HCT116 (cell line): ENCODE data around the gene NMNAT3. TPM values are rescaled to one million over a fixed set of nuclear protein-coding genes. Genes with fewer than 3 reads are reported as not detected.

ENCODE experiments used
- ATAC-seq: fragments of 200-7000 bp; cut with Tn5 transposase; 2 replicates; pipeline ENCODE4 v1.9.1; 2020; ENCODE audit warnings: mild to moderate bottlenecking, moderate library complexity
- BruUV-seq: library from RNA; stranded (reverse); fragments of 400-500 nt; replicated peaks from 2 replicates; lab custom pipeline; 2021; lab: Mats Ljungman, UMichigan
- CTCF ChIA-PET: fragments of 300-600 bp; sonication (Branson Sonifier 250); formaldehyde crosslinking; loops from one replicate; lab custom pipeline; 2021; ENCODE audit warnings: antibody characterized with exemption; lab: Charles Lee
- POLR2A ChIA-PET: fragments of 300-600, 350-600 bp; sonication (Branson Sonifier 250); formaldehyde crosslinking; loops from one replicate; lab custom pipeline; 2021; ENCODE audit warnings: antibody characterized with exemption; lab: Charles Lee
- RAD21 ChIA-PET, 2 experiments: fragments of 300-600 bp; sonication (Branson Sonifier 250); formaldehyde crosslinking; loops; one replicate each; lab custom pipeline; 2023; ENCODE audit warnings: low total read pairs in 2 of 2; ENCODE audit not compliant: uncharacterized antibody in 2 of 2, unreplicated experiment in 2 of 2, low non-redundant PET in 1 of 2; lab: Charles Lee
- DNase-seq: peaks from one replicate; pipeline ENCODE4 v3.0.0-alpha.2; 2010; ENCODE audit warnings: low read depth, low spot score
- H2AFZ ChIP-seq: fragments of 200-600 bp; shearing (Covaris generic), sonication (generic); 2 replicates; pipeline ENCODE4 v1.6.1; 2017; ENCODE audit warnings: low read depth, mixed run types, mixed read lengths, antibody characterized with exemption, low read length; ENCODE audit not compliant: poor library complexity, severe bottlenecking
- H3K27ac ChIP-seq: 2 replicates; pipeline ENCODE4 v1.5.1; 2012; ENCODE audit warnings: low read depth, low read length
- H3K27me3 ChIP-seq: fragments of 200-600 bp; sonication (generic); 2 replicates; pipeline ENCODE4 v1.6.1; 2016; ENCODE audit warnings: mixed run types, low read length, mixed read lengths; ENCODE audit not compliant: insufficient read depth
- H3K36me3 ChIP-seq, 2 experiments: fragments of 200-500 bp in 1 of 2; fragments of 200-600 bp in 1 of 2; sonication (Bioruptor generic) in 1 of 2; sonication (generic) in 1 of 2; 2 replicates each; pipeline versions ENCODE4 v1.5.1 to v1.6.1; 2014 to 2016; ENCODE audit warnings: low read length in 2 of 2, inconsistent platforms in 1 of 2, mixed read lengths in 1 of 2, mixed run types in 1 of 2; ENCODE audit not compliant: insufficient read depth in 2 of 2, control insufficient read depth in 1 of 2
- H3K4me1 ChIP-seq, 2 experiments: fragments of 200-600 bp in 1 of 2; sonication (generic) in 1 of 2; 2 replicates each; pipeline versions ENCODE4 v1.5.1 to v1.6.1; 2012 to 2017; ENCODE audit warnings: low read length in 2 of 2, inconsistent platforms in 1 of 2, mild to moderate bottlenecking in 1 of 2, mixed read lengths in 1 of 2, mixed run types in 1 of 2, moderate library complexity in 1 of 2; ENCODE audit not compliant: insufficient read depth in 2 of 2, control insufficient read depth in 1 of 2
- H3K4me2 ChIP-seq: fragments of 200-600 bp; sonication (generic); 2 replicates; pipeline ENCODE4 v1.6.1; 2017; ENCODE audit warnings: mixed run types, low read length, mixed read lengths
- H3K4me3 ChIP-seq, 2 experiments: fragments of 200-600 bp in 1 of 2; sonication (generic) in 1 of 2; replicated peaks in 1 of 2; 2 replicates each; pipeline ENCODE4 v1.5.1; 2011 to 2016; ENCODE audit warnings: low read length in 2 of 2, control low read depth in 1 of 2, low read depth in 1 of 2, mild to moderate bottlenecking in 1 of 2, mixed read lengths in 1 of 2, mixed run types in 1 of 2
- H3K79me2 ChIP-seq: fragments of 200-600 bp; sonication (generic); 2 replicates; pipeline ENCODE4 v1.6.1; 2017; ENCODE audit warnings: mild to moderate bottlenecking, mixed run types, low read length, moderate library complexity, mixed read lengths; ENCODE audit not compliant: insufficient read depth
- H3K9ac ChIP-seq: fragments of 200-600 bp; sonication (generic); 2 replicates; pipeline ENCODE4 v1.6.1; 2016; ENCODE audit warnings: low read length, mixed read lengths
- H3K9me2 ChIP-seq: fragments of 200-600 bp; sonication (generic), shearing (Covaris generic); 2 replicates; pipeline ENCODE4 v1.6.1; 2017; ENCODE audit warnings: mixed run types, mild to moderate bottlenecking, moderate library complexity; ENCODE audit not compliant: insufficient read depth
- H3K9me3 ChIP-seq, 2 experiments: fragments of 200-500 bp in 1 of 2; fragments of 200-600 bp in 1 of 2; sonication (Bioruptor generic) in 1 of 2; sonication (generic) in 1 of 2; 2 replicates each; pipeline ENCODE4 v1.6.1; 2014 to 2017; ENCODE audit warnings: low read length in 2 of 2, mixed read lengths in 2 of 2, inconsistent platforms in 1 of 2, low read depth in 1 of 2, mild to moderate bottlenecking in 1 of 2, mixed run types in 1 of 2, moderate library complexity in 1 of 2; ENCODE audit not compliant: control insufficient read depth in 1 of 2, insufficient read depth in 1 of 2
- H4K20me1 ChIP-seq: fragments of 200-600 bp; sonication (generic), shearing (Covaris generic); 2 replicates; pipeline ENCODE4 v1.6.1; 2017; ENCODE audit warnings: mixed run types, mild to moderate bottlenecking, moderate library complexity; ENCODE audit not compliant: insufficient read depth
- CBX3 ChIP-seq: IDR thresholded peaks from 2 replicates; pipeline ENCODE4 v1.6.1; 2012; ENCODE audit warnings: low read depth
- CEBPB ChIP-seq: IDR thresholded peaks from 2 replicates; pipeline ENCODE4 v1.6.1; 2012; ENCODE audit warnings: low read depth
- EGR1 ChIP-seq: IDR thresholded peaks from 2 replicates; pipeline ENCODE4 v1.6.1; 2012; ENCODE audit warnings: low read depth
- EZH2 ChIP-seq: fragments of 200-600 bp; sonication (generic); IDR thresholded peaks from 2 replicates; pipeline ENCODE4 v1.6.1; 2017; ENCODE audit warnings: antibody characterized with exemption, mixed run types
- EZH2phosphoT487 ChIP-seq: fragments of 200-600 bp; IDR thresholded peaks from 2 replicates; pipeline ENCODE4 v1.6.1; 2018; ENCODE audit warnings: antibody characterized with exemption, borderline replicate concordance
- FOSL1 ChIP-seq: IDR thresholded peaks from 2 replicates; pipeline ENCODE4 v1.6.1; 2012; ENCODE audit warnings: low read depth
- JUND ChIP-seq: IDR thresholded peaks from 2 replicates; pipeline ENCODE4 v1.6.1; 2012
- POLR2A ChIP-seq: IDR thresholded peaks from 2 replicates; pipeline ENCODE4 v1.7.0; 2011; ENCODE audit warnings: borderline replicate concordance; ENCODE audit not compliant: insufficient read depth, insufficient read length; ENCODE audit errors: extremely low read depth
- POLR2AphosphoS5 ChIP-seq: IDR thresholded peaks from 2 replicates; pipeline ENCODE4 v1.6.1; 2011; ENCODE audit warnings: mild to moderate bottlenecking, low read depth, low read length, moderate library complexity
- RAD21 ChIP-seq: IDR thresholded peaks from 2 replicates; pipeline ENCODE4 v1.6.1; 2012; ENCODE audit warnings: low read depth, mild to moderate bottlenecking
- SP1 ChIP-seq: IDR thresholded peaks from 2 replicates; pipeline ENCODE4 v1.6.1; 2012; ENCODE audit warnings: low read depth
- TCF7L2 ChIP-seq: IDR thresholded peaks from 2 replicates; pipeline ENCODE4 v1.7.0; 2011; ENCODE audit warnings: borderline replicate concordance, inconsistent platforms; ENCODE audit not compliant: insufficient read depth, insufficient read length; ENCODE audit errors: extremely low read depth
- YY1 ChIP-seq: IDR thresholded peaks from 2 replicates; pipeline ENCODE4 v1.6.1; 2011; ENCODE audit warnings: low read length, low read depth, moderate library complexity, mild to moderate bottlenecking; ENCODE audit not compliant: insufficient replicate concordance; ENCODE audit errors: extremely low read depth
- ZFX ChIP-seq: fragments of 450-650 bp; IDR thresholded peaks from 2 replicates; pipeline ENCODE4 v1.6.1; 2017
- intact Hi-C: fragments of 100-400 bp; cut with micrococcal nuclease; formaldehyde crosslinking; loops from 2 replicates; pipeline ENCODE4 v1.10.0; 2022
- total RNA-seq: library from RNA; stranded (reverse); gene quantifications from one replicate; pipeline ENCODE4 v1.2.1, GENCODE V29; 2021; ENCODE audit not compliant: unreplicated experiment
- TF ChIP-seq, protein P1 (sequence below): IDR thresholded peaks from 2 replicates; pipeline ENCODE4 v1.6.1; 2012
- TF ChIP-seq, protein P2 (sequence below): IDR thresholded peaks from 2 replicates; pipeline ENCODE4 v1.6.1; 2011; ENCODE audit warnings: mild to moderate bottlenecking, low read length, moderate library complexity; ENCODE audit not compliant: insufficient replicate concordance; ENCODE audit errors: extremely low read depth
- TF ChIP-seq, protein P3 (sequence below): IDR thresholded peaks from 2 replicates; pipeline ENCODE4 v1.6.1; 2012; ENCODE audit warnings: low read depth
- TF ChIP-seq, protein P4 (sequence below): IDR thresholded peaks from 2 replicates; pipeline ENCODE4 v1.6.1; 2012

NMNAT3 gene
- total RNA-seq, 1 experiment from 2014 or later: 5.7 TPM

DNA sequence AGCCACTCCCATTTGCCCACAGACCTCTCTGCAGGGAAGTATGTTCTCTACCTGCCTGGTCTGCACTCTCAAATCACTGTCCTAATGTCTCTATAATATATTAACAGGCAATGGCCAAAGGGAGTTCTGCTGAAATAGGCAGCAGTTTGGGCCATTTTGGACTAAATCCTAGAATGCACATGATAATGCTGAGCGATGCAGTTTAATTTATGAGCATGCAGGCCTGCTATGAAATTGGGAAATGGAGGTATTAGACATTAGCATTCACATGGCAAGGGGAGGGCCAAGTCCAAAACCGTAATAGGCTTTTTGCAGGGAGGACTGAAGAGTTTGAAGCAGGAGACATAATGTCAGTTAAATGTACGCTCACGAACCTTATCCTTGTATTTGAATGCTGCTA is 31.3 kb downstream of the NMNAT3 start:
- H3K79me2 ChIP-seq: no peaks in the 10 kb centered on the region
- H2AFZ ChIP-seq: no peak overlapping the region
- TF ChIP-seq POLR2A: no peak
- TF ChIP-seq ZFX: no peak
- TF ChIP-seq FOSL1: no peak
- TF ChIP-seq CEBPB: no peak
- TF ChIP-seq EZH2: no peak
- TF ChIP-seq YY1: no peak
- H4K20me1 ChIP-seq: no peaks in the 10 kb centered on the region
- no TSS peak for BruUV-seq
- no peaks in the 10 kb centered on the region for H3K27me3 ChIP-seq
- intact Hi-C loops: no loop called here
- H3K4me3 ChIP-seq: no peak overlapping the region
- H3K36me3 ChIP-seq: no peaks in the 10 kb centered on the region
- H3K4me1 ChIP-seq: no peaks in the 10 kb centered on the region
- H3K4me2 ChIP-seq: no peak overlapping the region
- POLR2A ChIA-PET: no interaction called here
- H3K27ac ChIP-seq: no peak overlapping the region
- CTCF ChIA-PET: no interaction called here
- DNase-seq: no peak
- H3K9ac ChIP-seq: no peak overlapping the region
- no peaks in the 10 kb centered on the region for H3K9me3 ChIP-seq
- H3K9me2 ChIP-seq: no peaks in the 10 kb centered on the region
- RAD21 ChIA-PET: no interaction called here
- no peak for ATAC-seq

DNA sequence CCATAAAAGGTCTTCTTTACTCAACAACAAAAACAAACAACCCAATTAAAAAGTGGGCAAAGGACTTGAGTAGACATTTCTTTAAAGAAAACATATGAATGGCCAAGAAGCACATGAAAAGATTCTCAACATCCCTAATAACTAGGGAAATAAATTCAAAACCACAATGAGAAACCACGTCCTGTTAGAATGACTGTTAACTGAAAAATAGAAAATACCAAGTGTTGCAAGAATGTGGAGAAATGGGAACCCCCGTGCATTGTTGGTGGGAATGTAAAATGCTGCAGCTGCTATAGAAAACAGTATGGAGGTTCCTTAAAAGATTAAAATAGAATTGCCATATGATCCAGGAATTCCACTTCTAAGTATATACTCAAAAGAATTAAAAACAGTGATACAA is 34.8 kb downstream of the NMNAT3 start:
- Histone ChIP-seq H3K4me3 (no peak overlapping the region), H3K9me3 (no peaks in the 10 kb centered on the region), H3K9me2 (no peaks in the 10 kb centered on the region), H3K27ac (no peak overlapping the region), H3K9ac (no peak overlapping the region), H4K20me1 (no peaks in the 10 kb centered on the region), H3K27me3 (no peaks in the 10 kb centered on the region), H3K79me2 (no peaks in the 10 kb centered on the region), H3K4me1 (no peaks in the 10 kb centered on the region), H3K36me3 (no peaks in the 10 kb centered on the region), H3K4me2 (no peak overlapping the region), H2AFZ (no peak overlapping the region)
- DNase-seq: no peak
- RAD21 ChIA-PET: no interaction called here
- BruUV-seq: no TSS peak
- intact Hi-C loops: no loop called here
- no peak for ATAC-seq
- CTCF ChIA-PET: no interaction called here
- TF ChIP-seq, protein P1, sequence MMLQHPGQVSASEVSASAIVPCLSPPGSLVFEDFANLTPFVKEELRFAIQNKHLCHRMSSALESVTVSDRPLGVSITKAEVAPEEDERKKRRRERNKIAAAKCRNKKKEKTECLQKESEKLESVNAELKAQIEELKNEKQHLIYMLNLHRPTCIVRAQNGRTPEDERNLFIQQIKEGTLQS: no peak
- TF ChIP-seq TCF7L2 (no peak), EZH2phosphoT487 (no peak), SP1 (no peak), JUND (no peak), CEBPB (no peak), CBX3 (no peak), RAD21 (no peak), FOSL1 (no peak), POLR2AphosphoS5 (no peak), EGR1 (no peak)
- TF ChIP-seq, protein P2, sequence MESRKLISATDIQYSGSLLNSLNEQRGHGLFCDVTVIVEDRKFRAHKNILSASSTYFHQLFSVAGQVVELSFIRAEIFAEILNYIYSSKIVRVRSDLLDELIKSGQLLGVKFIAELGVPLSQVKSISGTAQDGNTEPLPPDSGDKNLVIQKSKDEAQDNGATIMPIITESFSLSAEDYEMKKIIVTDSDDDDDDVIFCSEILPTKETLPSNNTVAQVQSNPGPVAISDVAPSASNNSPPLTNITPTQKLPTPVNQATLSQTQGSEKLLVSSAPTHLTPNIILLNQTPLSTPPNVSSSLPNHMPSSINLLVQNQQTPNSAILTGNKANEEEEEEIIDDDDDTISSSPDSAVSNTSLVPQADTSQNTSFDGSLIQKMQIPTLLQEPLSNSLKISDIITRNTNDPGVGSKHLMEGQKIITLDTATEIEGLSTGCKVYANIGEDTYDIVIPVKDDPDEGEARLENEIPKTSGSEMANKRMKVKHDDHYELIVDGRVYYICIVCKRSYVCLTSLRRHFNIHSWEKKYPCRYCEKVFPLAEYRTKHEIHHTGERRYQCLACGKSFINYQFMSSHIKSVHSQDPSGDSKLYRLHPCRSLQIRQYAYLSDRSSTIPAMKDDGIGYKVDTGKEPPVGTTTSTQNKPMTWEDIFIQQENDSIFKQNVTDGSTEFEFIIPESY: no peak
- TF ChIP-seq, protein P3, sequence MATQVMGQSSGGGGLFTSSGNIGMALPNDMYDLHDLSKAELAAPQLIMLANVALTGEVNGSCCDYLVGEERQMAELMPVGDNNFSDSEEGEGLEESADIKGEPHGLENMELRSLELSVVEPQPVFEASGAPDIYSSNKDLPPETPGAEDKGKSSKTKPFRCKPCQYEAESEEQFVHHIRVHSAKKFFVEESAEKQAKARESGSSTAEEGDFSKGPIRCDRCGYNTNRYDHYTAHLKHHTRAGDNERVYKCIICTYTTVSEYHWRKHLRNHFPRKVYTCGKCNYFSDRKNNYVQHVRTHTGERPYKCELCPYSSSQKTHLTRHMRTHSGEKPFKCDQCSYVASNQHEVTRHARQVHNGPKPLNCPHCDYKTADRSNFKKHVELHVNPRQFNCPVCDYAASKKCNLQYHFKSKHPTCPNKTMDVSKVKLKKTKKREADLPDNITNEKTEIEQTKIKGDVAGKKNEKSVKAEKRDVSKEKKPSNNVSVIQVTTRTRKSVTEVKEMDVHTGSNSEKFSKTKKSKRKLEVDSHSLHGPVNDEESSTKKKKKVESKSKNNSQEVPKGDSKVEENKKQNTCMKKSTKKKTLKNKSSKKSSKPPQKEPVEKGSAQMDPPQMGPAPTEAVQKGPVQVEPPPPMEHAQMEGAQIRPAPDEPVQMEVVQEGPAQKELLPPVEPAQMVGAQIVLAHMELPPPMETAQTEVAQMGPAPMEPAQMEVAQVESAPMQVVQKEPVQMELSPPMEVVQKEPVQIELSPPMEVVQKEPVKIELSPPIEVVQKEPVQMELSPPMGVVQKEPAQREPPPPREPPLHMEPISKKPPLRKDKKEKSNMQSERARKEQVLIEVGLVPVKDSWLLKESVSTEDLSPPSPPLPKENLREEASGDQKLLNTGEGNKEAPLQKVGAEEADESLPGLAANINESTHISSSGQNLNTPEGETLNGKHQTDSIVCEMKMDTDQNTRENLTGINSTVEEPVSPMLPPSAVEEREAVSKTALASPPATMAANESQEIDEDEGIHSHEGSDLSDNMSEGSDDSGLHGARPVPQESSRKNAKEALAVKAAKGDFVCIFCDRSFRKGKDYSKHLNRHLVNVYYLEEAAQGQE: no peak
- TF ChIP-seq, protein P4, sequence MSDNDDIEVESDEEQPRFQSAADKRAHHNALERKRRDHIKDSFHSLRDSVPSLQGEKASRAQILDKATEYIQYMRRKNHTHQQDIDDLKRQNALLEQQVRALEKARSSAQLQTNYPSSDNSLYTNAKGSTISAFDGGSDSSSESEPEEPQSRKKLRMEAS: no peak
- POLR2A ChIA-PET: no interaction called here
